HG03439 (cell line): ENCODE data around the gene TEN1.

Experiments
- ATAC-seq: cut with Tn5 transposase; IDR thresholded peaks from one replicate; pipeline ENCODE4 v1.9.1; 2021; ENCODE audit warnings: mild to moderate bottlenecking, moderate library complexity; ENCODE audit not compliant: unreplicated experiment

Gene TEN1

DNA sequence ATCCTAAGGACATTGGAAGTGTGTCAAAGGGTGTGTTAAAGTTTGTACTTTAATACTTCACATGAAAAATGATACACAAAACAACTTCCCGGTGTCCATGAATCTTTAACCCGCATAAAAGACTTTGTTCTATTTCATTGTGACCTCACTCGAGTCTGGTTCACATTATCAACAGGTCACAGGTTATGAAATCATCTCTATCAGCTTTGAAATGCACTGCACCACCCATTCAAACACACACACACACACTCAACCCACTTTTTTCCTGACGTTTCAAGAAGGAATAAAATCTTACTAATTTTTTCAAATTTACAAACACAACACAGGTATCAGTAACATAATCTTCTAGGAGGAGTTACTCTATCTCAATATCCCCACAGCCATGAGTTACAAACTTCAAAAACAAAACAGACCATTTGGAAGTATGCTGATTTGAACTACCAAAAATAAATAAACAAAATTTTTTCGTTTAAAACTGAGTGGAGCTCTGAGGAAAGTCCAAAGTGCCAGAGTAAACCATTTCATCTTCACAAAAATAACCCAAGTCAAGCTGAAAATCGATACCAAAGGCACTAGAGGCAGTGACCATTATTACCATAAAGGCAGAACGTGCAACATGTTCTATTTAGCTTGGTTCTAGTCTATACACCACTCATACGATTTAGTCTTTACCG lies 2.7 kb upstream of the TEN1 start:
- ATAC-seq = no peak

DNA sequence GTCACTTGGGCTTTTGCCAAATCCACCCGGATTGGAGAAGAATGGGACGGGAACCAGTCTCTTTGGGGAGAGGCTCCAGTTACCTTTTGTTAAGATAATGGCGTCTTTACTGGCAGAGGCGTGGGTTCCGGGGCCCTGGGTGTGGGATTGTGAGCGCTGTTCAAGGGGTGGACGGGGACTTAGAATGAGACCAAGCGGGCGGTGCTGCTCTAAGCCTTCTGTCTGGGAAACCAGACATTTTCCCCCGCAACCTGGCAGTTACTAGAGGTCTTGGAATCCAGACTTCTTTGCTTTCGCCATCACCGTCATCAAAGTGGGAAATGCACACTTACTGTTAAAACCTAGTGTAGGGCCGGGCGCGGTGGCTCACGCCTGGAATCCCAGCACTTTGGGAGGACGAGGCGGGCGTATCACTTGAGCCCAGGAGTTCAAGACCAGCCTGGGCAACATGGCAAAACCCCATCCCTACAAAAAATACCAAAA lies 706 bp downstream of the TEN1 start:
- peak; percentile 18 for ATAC-seq

DNA sequence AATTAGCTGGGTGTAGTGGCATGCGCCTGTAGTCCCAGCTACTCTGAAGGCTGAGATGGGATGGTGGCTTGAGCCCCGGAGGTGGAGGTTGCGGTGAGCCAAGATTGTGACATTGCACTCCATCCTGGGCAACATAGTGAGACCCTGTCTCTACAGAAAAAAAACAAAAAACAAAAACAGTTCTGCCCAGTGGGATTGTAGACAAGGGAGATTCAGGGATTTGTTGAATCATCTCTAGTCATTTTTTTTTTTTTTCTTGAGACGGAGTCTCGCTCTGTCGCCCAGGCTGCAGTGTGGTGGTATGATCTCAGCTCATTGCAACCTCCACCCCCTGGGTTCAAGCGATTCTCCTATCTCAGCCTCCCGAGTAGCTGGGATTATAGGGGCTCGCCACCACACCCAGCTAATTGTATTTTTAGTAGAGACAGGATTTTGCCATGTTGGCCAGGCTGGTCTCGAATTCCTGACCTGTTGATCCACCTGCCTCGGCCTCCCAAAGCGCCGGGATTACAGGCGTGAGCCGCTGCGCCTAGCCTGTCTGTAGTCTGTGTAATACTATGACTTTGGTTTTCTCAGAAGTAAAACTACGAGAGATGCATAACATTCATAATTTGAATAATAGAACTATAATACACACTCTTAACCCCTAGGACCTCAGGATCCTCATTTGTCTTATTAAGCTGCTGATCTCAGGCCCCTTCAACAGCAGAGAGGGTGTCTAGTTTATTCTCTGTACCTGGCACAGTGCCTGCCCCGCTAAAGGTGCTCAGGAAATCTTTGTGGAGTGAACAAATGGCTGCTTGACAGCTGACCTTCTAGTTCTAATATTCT lies 1.4 kb downstream of the TEN1 start:
- no peak for ATAC-seq

DNA sequence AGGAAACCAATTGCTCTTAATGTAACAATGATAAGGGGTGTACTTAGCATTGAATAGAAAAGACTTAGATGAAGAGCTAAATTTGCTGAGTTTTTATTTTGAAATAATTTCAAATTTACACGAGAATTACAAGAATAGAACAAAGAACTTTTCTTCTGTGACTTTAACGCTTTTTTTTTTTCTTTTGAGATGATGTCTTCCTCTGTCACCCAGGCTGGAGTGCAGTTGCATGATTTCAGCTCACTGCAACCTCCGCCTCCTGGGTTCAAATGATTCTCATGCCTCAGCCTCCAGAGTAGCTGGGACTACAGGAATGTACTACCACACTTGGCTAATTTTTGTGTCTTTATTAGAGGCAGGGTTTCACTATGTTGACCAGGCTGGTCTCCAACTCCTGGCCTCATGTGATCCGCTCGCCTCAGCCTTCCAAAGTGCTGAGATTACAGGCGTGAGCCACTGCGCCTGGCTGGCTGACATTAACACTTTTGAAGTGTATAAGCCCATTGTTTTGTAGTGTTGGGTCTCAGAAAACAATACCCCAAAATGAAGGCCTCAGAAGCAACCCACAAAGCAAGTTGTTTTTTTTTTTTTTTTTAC lies 2.1 kb downstream of the TEN1 start:
- no peak for ATAC-seq

DNA sequence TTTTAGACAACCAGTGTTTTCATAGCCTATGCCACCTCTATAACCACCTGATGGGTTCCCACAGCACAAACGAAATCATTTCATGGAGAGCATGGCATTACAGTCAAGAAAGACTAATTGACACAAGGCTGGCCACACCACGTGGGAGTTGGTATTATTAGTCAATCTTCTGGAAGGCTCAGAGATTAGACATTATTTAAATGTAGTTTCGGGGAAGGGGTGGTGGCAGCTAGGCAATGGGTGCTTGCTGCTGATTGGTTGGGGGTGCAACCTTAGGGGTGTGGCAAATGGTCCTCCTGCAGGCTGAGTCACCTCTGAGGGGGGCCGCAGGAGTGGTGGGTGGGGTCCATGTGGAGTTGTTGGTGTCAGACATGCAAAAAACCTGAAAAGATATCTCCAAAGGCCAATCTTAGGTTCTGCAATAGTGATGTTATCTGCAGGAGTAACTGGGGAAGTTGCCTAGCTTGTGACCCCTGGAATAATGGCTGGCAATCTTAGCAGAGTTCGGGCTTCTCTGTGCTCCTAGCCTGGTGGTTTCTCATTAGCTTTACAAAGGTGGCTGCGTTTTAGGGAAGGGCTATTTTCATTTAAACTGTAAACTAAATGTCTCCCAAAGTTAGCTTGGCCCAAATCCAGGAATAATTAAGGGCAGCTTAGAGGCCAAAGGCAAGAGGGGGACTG lies 4.6 kb downstream of the TEN1 start:
- ATAC-seq = no peak

DNA sequence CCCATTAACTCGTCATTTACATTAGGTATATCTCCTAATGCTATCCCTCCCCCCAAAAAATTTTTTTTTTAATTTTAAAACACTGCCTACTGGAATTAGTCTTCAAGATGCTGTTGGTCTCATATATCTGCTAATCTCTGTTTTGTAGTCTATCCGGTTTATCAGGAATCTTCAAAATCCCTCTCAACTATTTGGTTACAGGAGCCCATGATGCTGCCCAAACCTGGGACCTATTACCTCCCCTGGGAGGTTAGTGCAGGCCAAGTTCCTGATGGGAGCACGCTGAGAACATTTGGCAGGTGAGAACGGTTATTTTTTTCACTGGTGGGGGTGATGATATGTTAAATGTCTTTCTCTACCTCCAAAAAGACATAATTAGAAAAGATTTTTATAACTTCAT lies 6.9 kb downstream of the TEN1 start:
- ATAC-seq = no peak

DNA sequence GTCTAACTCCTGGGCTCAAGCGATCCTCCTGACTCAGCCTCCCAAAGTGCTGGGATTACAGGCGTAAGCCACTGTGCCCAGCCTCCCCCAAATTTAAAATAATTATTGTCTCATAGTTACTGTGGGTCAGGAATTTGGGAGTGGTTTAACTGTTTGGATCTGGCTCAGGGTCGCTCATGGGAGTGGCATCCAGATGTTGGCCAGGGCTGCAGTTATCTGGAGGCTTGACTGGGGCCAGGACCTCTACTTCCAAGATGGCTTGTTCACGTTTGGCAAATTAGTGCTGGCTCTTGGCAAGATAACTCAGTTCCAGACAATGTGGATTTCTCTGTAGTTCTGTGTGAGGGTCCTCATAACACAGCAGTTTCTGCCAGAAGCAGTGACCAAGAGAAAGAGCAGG lies 8.0 kb downstream of the TEN1 start:
- ATAC-seq = no peak

DNA sequence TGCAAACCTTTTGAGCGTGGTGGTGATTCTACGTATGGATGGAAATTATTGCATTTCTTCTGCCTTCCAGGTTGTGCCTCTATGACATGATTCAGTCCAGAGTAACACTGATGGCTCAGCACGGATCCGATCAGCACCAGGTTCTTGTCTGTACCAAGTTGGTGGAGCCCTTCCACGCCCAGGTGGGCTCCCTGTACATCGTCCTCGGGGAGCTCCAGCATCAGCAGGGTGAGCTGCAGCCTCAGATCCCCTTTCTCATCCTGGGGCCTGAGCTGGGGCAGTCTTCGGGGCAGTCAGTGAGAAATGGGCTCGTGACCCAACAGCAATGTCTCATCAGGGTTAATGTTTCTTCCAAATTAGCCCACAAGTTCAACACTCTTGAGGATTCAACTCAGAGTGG lies 12.4 kb downstream of the TEN1 start:
- no peak for ATAC-seq

DNA sequence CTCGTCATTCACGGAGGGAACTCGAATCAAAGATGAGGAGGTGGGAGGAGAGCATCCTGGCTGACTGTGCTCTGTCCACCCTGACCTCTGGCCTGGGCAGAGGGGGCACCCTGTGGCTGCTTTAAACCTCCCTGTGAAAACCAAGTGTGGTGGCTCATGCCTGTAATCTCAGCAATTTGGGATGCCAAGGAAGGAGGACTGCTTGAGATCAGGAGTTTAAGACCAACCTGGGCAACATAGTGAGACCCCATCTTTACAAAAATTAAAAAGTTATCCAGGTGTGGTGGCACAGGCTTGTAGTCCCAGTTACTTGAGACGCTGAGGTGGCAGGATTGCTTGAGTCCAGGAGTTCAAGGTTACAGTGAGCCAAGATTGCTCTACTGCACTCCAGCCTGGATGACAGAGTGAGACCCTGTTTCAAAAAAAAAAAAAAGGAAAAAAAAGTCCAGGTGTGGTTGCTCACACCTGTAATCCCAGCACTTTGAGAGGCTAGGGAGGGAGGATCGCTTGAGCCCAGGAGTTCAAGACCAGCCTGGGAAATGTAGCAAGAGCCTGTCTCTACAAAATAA lies 15.8 kb downstream of the TEN1 start:
- ATAC-seq = no peak

DNA sequence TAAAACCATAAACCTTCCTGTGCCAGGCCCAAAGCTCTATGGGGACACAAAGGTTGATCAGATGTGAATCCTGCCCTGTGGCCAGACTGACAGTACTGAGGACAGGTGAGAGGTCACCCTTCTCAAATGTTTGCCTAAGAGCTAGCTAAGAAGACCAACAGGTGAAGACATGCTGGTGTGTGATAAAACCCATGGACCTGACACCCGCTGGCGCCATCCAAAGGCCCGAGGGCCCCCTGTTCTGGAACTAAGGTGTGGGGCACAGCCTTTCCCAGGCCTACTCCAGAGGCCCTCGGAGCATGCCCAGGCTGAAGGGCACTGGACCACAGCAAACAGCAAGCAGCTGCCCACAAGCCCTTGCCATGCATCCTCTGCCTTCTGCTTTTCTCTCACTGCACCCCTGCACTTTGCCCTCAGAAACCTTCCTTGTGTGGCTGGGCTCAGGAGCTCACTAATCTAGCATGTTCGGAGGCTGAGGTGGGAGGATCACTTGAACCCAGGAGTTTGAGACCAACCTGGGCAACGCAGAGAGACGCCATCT lies 16.4 kb downstream of the TEN1 start:
- no peak for ATAC-seq

DNA sequence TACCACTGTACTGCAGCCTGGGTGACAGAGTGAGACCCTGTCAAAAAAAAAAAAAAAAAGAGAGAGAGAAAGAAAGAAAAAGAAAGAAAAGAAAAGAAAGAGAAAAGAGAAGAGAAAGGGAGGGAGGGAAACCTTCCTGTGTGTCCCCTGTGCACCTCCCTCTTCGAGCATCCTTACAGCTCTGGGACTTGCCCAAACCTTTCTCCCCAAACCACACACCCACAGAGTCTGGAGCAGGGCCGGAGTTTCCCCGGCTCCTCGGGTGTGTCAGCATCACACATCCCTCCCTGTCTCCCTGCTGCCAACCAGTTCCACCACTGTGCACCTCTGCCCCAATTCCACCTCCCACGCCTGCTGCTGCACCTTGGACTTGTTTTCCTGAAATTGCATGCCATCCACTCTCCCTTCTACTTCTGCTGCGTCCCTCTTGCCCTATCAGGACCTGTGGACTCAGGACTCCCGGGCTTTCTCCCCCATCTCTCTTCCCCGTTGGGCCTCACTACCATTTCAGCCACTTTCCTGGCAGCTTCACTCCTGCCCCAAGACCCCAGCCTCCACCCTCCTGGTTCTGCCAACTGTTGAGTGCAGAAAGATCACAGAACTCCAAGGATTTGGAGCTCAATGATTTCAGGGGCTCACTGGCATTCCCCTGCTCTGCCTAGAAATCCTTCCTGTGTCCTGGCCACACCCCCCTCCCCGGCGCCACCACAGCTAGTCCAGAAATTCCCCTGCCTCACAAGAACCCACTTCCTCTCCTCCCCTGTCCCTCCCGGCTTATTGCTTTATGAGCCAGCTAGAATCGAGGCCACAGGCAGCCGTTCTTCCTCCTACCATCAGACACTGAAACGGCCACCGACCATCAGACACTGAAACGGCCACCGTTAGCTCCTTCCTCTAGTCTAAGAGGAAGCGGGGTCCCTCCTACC lies 17.9 kb downstream of the TEN1 start:
- ATAC-seq = no peak

DNA sequence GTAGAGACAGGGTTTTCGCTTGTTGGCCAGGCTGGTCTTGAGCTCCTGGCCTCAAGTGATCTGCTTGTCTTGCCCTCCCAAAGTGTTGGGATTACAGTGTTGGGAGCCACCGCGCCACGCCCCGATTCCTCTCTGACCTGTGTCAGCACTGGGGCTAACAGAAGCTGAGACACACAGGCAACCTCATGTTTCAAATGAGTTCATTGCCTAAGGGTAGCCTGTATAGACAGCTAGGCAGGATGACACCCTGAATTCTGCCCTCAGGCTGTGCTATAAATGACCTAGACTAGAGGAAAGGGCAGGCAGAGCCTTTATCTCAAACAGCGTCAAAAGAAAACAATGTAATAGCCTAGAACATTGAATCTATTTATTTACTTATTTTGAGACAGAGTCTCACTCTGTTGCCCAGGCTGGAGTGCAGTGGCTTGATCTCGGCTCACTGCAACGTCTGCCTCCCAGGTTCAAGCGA lies 19.3 kb downstream of the TEN1 start:
- no peak for ATAC-seq

DNA sequence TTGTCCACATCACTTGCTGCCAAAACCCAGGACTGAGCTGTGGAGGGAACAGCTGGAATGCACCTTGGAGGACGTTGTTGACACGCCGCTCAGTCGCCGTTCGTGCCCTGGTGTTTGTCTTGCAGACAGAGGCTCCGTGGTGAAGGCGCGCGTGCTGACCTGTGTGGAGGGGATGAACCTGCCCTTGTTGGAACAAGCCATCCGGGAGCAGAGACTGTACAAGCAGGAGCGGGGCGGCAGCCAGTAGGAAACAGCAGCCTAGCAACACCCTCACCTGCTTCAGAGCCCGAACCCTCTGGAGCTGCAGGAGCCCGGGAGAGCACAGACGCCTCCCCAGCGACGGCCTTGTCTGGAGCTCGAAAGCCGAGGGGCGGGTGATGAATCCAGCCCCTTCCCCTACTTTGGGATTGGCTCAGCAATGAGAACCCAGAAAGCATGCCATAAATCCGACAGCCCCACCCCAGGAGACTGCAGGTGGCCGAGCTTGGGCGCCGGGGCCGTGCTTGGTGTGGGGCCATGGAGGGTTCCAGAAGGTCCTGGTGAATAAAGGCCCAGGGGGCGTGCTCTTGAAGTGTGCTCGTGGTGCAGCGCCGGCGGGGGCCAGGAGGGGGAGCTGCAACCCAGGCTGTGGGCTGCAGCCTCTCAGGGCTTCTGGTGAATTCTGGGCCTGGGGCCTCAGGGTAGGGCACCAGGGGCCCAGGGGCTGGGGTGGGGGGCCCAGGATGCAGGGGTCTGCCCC lies 21.1 kb downstream of the TEN1 start:
- no peak for ATAC-seq

DNA sequence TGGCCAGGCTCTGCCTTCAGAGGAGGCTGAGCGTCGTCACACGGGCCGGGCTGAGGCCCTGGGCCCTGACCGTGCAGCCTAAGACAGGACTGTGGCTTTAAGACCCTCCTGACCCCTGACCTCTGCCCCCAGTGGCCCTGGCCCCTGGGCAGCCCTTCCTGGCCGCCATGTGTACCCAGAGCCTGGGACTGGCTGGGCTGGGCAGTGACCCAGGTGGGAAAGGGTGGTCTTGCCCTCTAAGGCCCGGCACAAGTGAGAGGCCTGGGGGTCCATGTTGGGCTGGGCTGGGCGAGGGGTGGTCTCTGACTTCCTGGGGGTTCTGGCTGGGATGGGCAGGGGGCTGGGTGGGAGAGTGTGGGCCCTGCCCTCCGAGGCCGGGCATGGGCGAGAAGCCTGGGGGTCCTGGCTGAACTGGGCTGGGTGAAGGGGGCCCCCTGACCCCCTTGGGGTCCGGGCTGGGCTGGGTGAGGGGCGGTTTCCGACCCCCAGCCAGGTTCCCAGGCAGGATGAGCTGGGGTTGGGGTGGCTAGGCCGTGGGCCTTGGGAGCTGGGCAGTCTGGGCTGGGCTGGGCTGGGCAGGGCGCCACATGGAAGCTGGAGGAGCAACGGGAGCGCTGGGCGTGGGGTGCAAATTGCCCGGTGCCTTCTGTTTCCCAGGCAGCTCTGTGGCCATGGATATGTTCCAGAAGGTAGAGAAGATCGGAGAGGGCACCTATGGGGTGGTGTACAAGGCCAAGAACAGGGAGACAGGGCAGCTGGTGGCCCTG lies 21.9 kb downstream of the TEN1 start, which contains the start of gene CDK3:
Gene CDK3 (plus strand): TSS at position 101 of the 767 bp plus-strand sequence. CDS start 571 bp downstream, at position 672.
- no peak for ATAC-seq

DNA sequence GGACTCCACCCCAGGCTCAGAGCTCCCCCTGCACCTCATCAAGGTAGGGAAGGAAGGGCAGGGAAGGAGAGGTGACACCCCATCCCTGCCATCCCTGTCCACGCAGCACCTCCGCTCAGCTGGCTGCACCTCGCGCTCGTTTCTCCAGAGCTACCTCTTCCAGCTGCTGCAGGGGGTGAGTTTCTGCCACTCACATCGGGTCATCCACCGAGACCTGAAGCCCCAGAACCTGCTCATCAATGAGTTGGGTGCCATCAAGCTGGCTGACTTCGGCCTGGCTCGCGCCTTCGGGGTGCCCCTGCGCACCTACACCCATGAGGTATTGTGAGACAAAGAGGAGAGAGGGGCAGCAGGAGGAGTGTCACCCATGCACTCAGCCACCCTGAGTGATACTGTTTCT lies 23.1 kb downstream of the TEN1 start:
- no peak for ATAC-seq

DNA sequence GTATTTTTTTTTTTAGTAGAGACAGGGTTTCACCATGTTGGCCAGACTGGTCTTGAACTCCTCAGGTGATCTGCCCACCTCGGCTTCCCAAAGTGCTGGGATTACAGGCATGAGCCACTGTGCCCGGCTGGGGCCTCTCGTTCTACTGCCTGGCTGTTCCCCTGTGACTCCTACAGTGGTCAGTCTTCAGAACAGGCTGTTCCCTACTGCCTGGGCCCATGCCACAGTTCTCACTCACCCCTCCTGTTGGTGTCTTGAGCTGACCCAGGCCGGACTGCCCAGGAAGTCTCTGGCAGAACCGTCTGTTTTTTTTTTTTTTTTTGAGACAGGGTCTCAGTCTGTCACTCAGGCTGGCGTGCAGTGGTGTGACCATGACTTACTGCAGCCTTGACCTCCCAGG lies 24.9 kb downstream of the TEN1 start:
- ATAC-seq = no peak

DNA sequence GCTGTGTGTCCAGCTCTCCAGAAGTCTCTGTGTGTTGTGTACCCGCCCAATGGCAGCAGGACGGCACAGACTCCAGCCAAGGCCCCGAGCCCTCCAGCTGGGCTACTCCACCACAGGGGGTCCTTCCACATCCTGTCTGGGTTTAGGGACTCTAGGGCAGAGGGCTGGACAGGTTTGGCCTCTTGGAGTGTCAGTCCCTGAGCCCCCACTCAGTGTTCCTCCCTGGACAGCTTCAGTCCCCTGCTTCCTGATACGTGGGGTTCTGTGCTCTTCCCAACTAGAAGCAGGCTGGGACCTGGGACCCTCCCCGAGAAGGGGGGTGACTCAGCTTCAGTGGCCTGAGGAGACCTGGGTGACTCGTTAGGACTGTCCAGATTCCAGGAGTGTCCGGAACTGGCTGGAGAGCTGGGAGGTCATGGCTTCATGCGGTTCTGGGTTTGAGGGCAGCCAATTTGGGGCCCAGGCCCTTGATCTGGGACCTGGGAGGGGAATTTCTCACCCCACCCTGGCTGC lies 25.8 kb downstream of the TEN1 start:
- no peak for ATAC-seq
